HG02642 (cell line): ENCODE measurements around the gene ADAP1.
"Not testable (repeated sequence)": the region's sequence is repeated elsewhere in the genome, so short reads cannot be mapped to it uniquely, and the experiment has no call there.

ENCODE experiments used
- ATAC-seq: cut with Tn5 transposase; IDR thresholded peaks from one replicate; pipeline ENCODE4 v1.9.1; 2021; ENCODE audit warnings: mild to moderate bottlenecking; ENCODE audit not compliant: unreplicated experiment, poor library complexity

ADAP1 gene

GRCh38 chr7:960972-961371 is 6.5 kb upstream of the ADAP1 start:
- not testable (repeated sequence) for ATAC-seq

GRCh38 chr7:960269-960871 is 5.9 kb upstream of the ADAP1 start:
- ATAC-seq, result no peak

- ATAC-seq, result not testable (repeated sequence)
Measured at GRCh38 chr7:959740-960139, 5.3 kb upstream of the ADAP1 start.

- no peak for ATAC-seq
Measured at GRCh38 chr7:959271-959670, 4.8 kb upstream of the ADAP1 start.

- no peak for ATAC-seq
Measured at GRCh38 chr7:958221-959200, 4.0 kb upstream of the ADAP1 start.

GRCh38 chr7:957418-958220 is 3.1 kb upstream of the ADAP1 start:
- no peak for ATAC-seq

GRCh38 chr7:956031-956430 is 1.6 kb upstream of the ADAP1 start:
- no peak for ATAC-seq

GRCh38 chr7:953547-954327 is 743 bp downstream of the ADAP1 start:
- ATAC-seq, result peak; percentile 12

GRCh38 chr7:952548-953441 is 1.7 kb downstream of the ADAP1 start:
- no peak for ATAC-seq

- ATAC-seq, result no peak
Measured at GRCh38 chr7:951881-952547, 2.5 kb downstream of the ADAP1 start.

- ATAC-seq, result no peak
Measured at GRCh38 chr7:949021-949934, 5.2 kb downstream of the ADAP1 start.

- ATAC-seq, result no peak
Measured at GRCh38 chr7:947391-948210, 6.9 kb downstream of the ADAP1 start.

GRCh38 chr7:946256-946996 is 8.1 kb downstream of the ADAP1 start:
- ATAC-seq, result no peak

- no peak for ATAC-seq
Measured at GRCh38 chr7:945556-946255, 8.8 kb downstream of the ADAP1 start.

- ATAC-seq, result no peak
Measured at GRCh38 chr7:945147-945555, 9.3 kb downstream of the ADAP1 start.
